Mucosa of rectum (tissue), 2 donors: ENCODE results near the gene CPSF7.

ENCODE experiments used
- H3K27ac ChIP-seq, 2 donors: one replicate each; pipeline ENCODE4 v1.7.0; 2013; ENCODE audit warnings: inconsistent platforms in 2 of 2, low read depth in 2 of 2, low read length in 2 of 2
- H3K27me3 ChIP-seq, 2 donors: one replicate each; pipeline ENCODE4 v1.7.0; 2013; ENCODE audit warnings: low read length in 2 of 2; ENCODE audit not compliant: control insufficient read depth in 2 of 2, insufficient read depth in 2 of 2
- H3K36me3 ChIP-seq, 2 donors: one replicate each; pipeline ENCODE4 v1.7.0; 2013; ENCODE audit warnings: low read length in 2 of 2; ENCODE audit not compliant: control insufficient read depth in 2 of 2, insufficient read depth in 2 of 2
- H3K4me1 ChIP-seq, 2 donors: one replicate each; pipeline ENCODE4 v1.7.0; 2013; ENCODE audit warnings: low read length in 2 of 2, mild to moderate bottlenecking in 1 of 2; ENCODE audit not compliant: control insufficient read depth in 2 of 2, insufficient read depth in 2 of 2
- H3K4me3 ChIP-seq, 2 donors: one replicate each; pipeline ENCODE4 v1.7.0; 2013; ENCODE audit warnings: low read length in 2 of 2
- H3K9ac ChIP-seq, 2 donors: one replicate each; pipeline ENCODE4 v1.7.0; 2013; ENCODE audit warnings: low read length in 2 of 2, low read depth in 1 of 2, mild to moderate bottlenecking in 1 of 2
- H3K9me3 ChIP-seq, 2 donors: one replicate each; pipeline ENCODE4 v1.7.0; 2013; ENCODE audit warnings: low read length in 2 of 2; ENCODE audit not compliant: control insufficient read depth in 2 of 2
- donor health status: healthy.
- donor health status: Normal muscosa, but diverticular disease.

CPSF7 gene

DNA sequence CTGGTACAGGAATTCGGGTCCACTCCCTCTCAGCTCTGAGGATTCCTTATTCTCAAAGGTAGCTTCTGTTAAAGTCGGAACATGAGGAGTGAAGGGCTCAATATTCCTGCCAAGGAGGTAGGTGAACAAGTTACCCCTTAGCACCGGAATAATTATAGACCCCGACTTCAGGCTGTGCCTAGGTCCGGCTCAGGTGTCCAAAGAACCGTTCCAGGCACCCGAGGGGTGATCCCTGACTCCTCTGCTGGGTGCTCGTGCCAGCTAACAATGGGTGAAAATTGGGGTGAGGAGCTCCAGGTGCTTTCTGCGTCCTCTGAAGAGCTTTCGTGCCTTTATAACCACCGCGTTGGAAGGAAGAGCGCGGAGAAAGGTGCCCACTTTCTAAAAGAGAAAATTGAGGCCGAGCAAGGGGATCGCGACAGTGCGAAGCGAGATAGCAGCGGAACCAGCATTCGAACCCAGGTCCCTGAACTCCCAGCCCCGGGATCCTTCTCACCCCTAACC, 68.5 kb downstream of the CPSF7 start:
- Histone ChIP-seq H3K27me3 (no peaks in the 10 kb centered on the region), H3K36me3 (peaks cover 12 to 16% of the 10 kb centered on the region in 2 donors), H3K27ac (peak overlapping the region; percentile 100), H3K4me1 (peaks cover 18 to 38% of the 10 kb centered on the region in 2 donors), H3K4me3 (peak overlapping the region; percentile 79 to 88), H3K9me3 (no peaks in the 10 kb centered on the region), H3K9ac (peak overlapping the region; percentile 90 to 97)

DNA sequence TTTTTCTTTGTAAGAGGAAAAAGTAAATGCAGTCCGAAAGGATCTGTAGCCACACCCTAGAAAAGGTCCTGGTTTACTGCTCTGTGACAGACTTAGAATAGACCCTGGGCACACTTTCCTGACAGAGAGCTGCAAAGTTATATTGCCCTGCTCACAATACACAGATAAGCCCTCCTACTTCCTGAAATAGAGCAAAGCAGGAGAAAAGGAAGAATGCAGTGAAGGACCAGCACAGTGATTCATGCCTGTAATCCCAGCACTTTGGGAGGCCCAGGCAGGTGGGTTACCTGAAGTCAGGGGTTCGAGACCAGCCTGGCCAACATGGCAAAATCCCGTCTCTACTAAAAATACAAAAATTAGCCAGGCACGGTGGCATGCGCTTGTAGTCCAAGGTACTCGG, 70.3 kb downstream of the CPSF7 start:
- Histone ChIP-seq H3K9ac (no peak overlapping the region), H3K4me3 (no peak overlapping the region), H3K4me1 (peaks cover 18 to 40% of the 10 kb centered on the region in 2 donors), H3K9me3 (no peaks in the 10 kb centered on the region), H3K27ac (peak overlapping the region; percentile 77 to 79), H3K36me3 (peaks cover 4 to 5% of the 10 kb centered on the region in 2 donors), H3K27me3 (no peaks in the 10 kb centered on the region)

DNA sequence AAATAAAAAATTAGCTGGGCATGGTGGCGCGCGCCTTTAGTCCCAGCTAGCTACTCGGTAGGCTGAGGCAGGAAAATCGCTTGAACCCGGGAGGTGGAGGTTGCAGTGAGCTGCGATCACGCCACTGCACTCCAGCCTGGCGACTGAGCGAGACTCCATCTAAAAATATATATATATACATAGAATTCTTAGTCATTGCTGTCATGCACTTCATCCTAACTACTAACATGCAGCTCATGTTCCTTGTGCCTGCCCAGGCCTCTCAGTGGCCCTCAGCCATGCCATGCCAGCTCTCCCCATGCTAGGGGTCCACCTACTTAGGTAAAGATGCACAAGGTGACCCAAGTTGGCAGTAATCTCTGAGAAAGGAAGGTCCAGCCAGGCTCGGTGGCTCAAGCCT, 71.2 kb downstream of the CPSF7 start:
- Histone ChIP-seq H3K36me3 (peaks cover 4 to 6% of the 10 kb centered on the region in 2 donors), H3K9ac (no peak overlapping the region), H3K4me1 (peaks cover 20 to 49% of the 10 kb centered on the region in 2 donors), H3K27me3 (no peaks in the 10 kb centered on the region), H3K9me3 (no peaks in the 10 kb centered on the region), H3K27ac (peak overlapping the region; percentile 77 to 79), H3K4me3 (no peak overlapping the region)

DNA sequence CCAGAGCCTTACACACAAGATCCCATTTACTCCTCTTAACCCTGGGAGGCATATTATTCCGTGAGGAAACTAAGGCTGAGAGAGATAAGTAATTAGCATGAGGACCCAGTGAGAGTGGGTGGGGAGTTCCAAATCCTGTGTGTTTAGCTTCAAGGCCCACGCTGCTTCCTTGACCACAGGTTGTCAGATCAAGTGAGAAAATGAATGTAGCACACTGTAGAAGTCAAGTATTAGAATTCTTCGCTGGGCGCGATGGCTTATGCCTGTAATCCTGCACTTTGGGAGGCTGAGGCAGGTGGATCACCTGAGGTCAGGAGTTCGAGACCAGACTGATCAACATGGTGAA, 71.9 kb downstream of the CPSF7 start:
- H3K9ac ChIP-seq: no peak overlapping the region
- peaks cover 20 to 53% of the 10 kb centered on the region in 2 donors for H3K4me1 ChIP-seq
- peak overlapping the region; percentile 9 to 61 for H3K27ac ChIP-seq
- H3K4me3 ChIP-seq: no peak overlapping the region
- H3K27me3 ChIP-seq: no peaks in the 10 kb centered on the region
- H3K9me3 ChIP-seq: no peaks in the 10 kb centered on the region
- H3K36me3 ChIP-seq: peaks cover 10 to 13% of the 10 kb centered on the region in 2 donors

DNA sequence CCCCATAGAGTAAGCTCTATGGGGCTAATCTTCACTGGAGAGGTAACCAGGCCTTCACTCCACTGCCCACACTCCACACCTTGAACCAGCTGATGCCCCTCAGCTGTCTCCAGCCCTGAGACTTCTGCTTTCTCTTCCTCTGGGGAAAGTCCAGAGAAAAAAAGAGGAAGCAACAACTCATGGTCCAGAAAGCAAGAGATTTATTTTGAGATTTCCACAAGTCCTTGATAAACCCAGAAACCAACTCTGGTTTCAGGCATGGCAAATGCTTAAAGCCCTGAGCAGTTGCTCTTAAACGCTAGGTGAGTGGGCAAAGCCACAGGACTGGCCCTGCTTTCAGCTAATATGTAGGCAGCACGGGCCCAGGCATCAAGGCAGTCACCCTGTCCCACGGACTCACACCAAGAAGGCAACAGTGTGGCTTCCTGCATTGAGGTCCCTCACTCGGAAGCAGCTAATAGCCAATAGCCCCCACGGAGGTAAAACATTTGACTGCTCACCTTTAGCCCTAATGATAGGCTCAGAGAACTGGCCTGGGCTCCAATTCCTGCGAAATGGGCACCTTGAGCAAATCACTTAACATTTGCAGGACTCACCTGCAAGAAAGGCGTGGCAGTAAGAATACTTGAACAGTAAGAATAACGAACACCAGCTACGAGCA, 72.4 kb downstream of the CPSF7 start:
- no peak overlapping the region for H3K9ac ChIP-seq
- H3K36me3 ChIP-seq: peaks cover 13 to 17% of the 10 kb centered on the region in 2 donors
- peak overlapping the region; percentile 9 to 61 for H3K27ac ChIP-seq
- H3K27me3 ChIP-seq: no peaks in the 10 kb centered on the region
- H3K4me3 ChIP-seq: peak overlapping the region in 1 of 2 donors; percentile 26
- no peaks in the 10 kb centered on the region for H3K9me3 ChIP-seq
- H3K4me1 ChIP-seq: peaks cover 20 to 49% of the 10 kb centered on the region in 2 donors

DNA sequence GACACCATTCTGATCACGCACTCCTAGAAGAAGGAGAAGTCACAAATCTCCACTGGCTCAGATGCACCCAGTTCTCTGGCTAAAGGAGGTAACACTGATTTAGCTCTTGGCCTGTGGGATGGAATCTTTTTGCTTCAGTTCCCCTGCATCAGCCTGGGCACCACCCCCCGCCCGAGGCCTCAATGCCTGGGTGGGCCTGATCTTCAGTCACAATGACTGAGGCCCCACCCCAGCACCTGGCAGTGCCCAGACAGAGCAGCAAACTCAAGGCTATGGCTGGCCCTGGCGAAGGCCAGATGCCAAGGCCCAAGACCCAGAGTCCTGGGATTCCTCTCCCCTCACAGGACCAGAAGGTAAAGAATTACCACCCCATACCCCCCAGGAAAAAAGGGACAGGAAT, 73.1 kb downstream of the CPSF7 start:
- Histone ChIP-seq H3K9me3 (no peaks in the 10 kb centered on the region), H3K4me1 (peaks cover 20 to 48% of the 10 kb centered on the region in 2 donors), H3K27me3 (no peaks in the 10 kb centered on the region), H3K27ac (peak overlapping the region; percentile 0 to 42), H3K9ac (no peak overlapping the region), H3K4me3 (no peak overlapping the region), H3K36me3 (peaks cover 17 to 22% of the 10 kb centered on the region in 2 donors)

DNA sequence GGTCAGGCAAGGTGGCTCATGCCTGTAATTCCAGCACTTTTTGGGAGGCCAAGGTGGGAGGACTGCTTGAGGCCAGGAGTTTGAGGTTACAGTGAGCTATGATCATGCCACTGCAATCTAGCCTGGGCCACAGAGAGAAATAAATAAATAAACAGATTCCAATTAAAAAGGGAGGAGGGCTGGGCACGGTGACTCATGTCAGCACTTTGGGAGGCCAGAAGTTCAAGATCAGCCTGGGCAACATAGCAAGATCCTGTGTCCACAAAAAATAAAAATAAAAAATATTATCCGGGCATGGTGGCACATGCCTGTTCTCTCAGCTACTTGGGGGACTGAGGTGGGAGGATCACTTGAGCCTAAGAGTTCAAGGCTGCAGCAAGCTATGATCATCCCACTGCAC, 75.6 kb downstream of the CPSF7 start:
- no peaks in the 10 kb centered on the region for H3K9me3 ChIP-seq
- H3K9ac ChIP-seq: peak overlapping the region; percentile 32 to 36
- peaks cover 37 to 43% of the 10 kb centered on the region in 2 donors for H3K36me3 ChIP-seq
- peak overlapping the region; percentile 69 to 86 for H3K27ac ChIP-seq
- H3K4me1 ChIP-seq: peaks cover 16 to 35% of the 10 kb centered on the region in 2 donors
- H3K4me3 ChIP-seq: no peak overlapping the region
- no peaks in the 10 kb centered on the region for H3K27me3 ChIP-seq

DNA sequence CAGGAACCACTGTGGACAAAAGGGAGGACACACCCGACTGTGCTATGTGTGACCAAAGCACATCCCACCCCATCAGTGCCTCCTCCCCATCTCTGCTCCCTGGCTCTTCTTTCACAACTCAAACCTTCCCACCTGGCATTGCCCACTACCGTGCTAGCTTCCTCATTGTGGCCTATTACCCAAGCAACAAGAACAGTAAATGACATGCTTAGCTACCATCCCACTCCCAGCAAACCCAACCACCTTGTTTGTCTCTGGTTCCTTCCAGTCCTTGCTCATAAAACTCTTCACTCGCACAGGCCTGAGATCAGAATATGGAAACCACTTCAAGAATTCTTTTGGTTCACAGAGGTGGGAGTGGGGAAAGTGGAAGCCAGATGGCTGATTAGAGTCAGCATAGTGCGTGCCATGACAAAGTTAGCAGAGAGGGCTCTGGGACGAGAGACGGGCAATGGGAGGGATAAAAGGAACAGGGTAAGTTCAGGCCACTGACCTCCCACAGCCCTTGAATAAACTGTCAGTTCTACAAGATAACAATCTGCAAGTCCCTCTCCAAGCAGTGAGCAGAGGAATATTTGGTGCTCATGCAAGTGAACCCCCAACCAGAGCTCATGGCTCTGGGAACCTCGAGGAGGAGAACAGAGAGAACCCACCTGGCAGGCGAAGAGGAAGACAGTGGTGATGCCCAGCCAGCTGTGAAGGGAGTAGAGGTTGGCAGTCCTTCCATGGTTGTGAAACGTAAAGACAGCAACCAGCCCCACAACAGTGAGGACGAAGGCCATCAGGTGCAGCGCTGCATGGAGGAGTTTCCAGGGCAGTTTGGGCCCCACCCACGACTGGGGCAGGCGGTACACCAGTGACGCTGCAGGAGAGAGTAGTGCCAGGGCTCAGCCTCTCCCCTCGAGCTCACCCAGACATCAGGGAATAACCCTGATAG, 76.4 kb downstream of the CPSF7 start:
- peaks cover 45 to 52% of the 10 kb centered on the region in 2 donors for H3K36me3 ChIP-seq
- peaks cover 9 to 28% of the 10 kb centered on the region in 2 donors for H3K4me1 ChIP-seq
- H3K4me3 ChIP-seq: no peak overlapping the region
- H3K27me3 ChIP-seq: no peaks in the 10 kb centered on the region
- peak overlapping the region; percentile 69 to 86 for H3K27ac ChIP-seq
- no peaks in the 10 kb centered on the region for H3K9me3 ChIP-seq
- H3K9ac ChIP-seq: peak overlapping the region; percentile 32 to 36
